Ovary (tissue), 10 donors: ENCODE results near the gene KIF23. TPM values are rescaled to one million over a fixed set of nuclear protein-coding genes. Genes with fewer than 3 reads are reported as not detected.

ENCODE experiments used
- DNase-seq, 5 donors: peaks; one replicate each; pipeline ENCODE4 v3.0.0-alpha.2; 2019 to 2020
- H3K27ac ChIP-seq, 2 donors: fragments of 200-600 bp; one replicate each; pipeline versions ENCODE4 v1.5.1 to v1.8.0; 2019 to 2022
- H3K27me3 ChIP-seq: fragments of 200-600 bp; one replicate; pipeline ENCODE4 v1.8.0; 2022
- H3K36me3 ChIP-seq: fragments of 200-600 bp; sonication (generic); one replicate; pipeline ENCODE4 v1.5.1; 2019
- H3K4me1 ChIP-seq: one replicate; pipeline ENCODE4 v1.8.1; 2013; ENCODE audit warnings: mild to moderate bottlenecking, moderate library complexity; ENCODE audit not compliant: insufficient read depth
- H3K4me3 ChIP-seq: fragments of 200-600 bp; sonication (generic); one replicate; pipeline ENCODE4 v1.5.1; 2017
- H3K9me3 ChIP-seq, 2 donors: fragments of 200-600 bp in 1 of 2; sonication (generic) in 1 of 2; one replicate each; pipeline versions ENCODE4 v1.5.1 to v1.8.1; 2013 to 2019; ENCODE audit warnings: mild to moderate bottlenecking in 1 of 2, moderate library complexity in 1 of 2
- EP300 ChIP-seq: sonication (generic); formaldehyde crosslinking; IDR thresholded peaks from one replicate; pipeline ENCODE4 v1.6.1; 2017; ENCODE audit warnings: antibody characterized with exemption
- POLR2A ChIP-seq: fragments of 450-650 bp; IDR thresholded peaks from one replicate; pipeline ENCODE4 v1.6.1; 2017; ENCODE audit warnings: antibody characterized with exemption, mild to moderate bottlenecking, moderate library complexity
- WGBS, 3 donors: extraction: QIAGEN DNeasy Blood & Tissue Kit in 1 of 3; methylation state at CpG; one replicate each; pipeline versions ENCODE4 v1.1.5 to v1.1.7; 2013 to 2017; 5-methylcytosine and 5-hydroxymethylcytosine counted together
- intact Hi-C, 4 donors: fragments of 100-400 bp; cut with DNase I; formaldehyde crosslinking; loops; one replicate each; pipeline versions ENCODE4 v1.11.0 to v1.15.1; 2022 to 2023
- long read RNA-seq, 3 donors: library from polyadenylated mRNA in 2 of 3; unstranded in 2 of 3; transcript quantifications; one replicate each; pipeline ENCODE4 v2.0.0 and lab custom pipeline, GENCODE V29; 2021 to 2026
- polyA plus RNA-seq, 2 donors: library from polyadenylated mRNA; stranded (reverse); fragments of 200-250 nt in 1 of 2; fragments of 350-450 nt in 1 of 2; fragmentation: Illumina TruSeq in 1 of 2; extraction: RNeasy Lipid Tissue Mini Kit (QIAGEN cat#74804) in 1 of 2; gene quantifications; one replicate each; pipeline ENCODE4 v1.2.3, GENCODE V29; 2013 to 2014
- total RNA-seq, 7 donors: library from RNA; depleted of rRNA in 2 of 7; stranded (reverse); fragments of >200 nt in 2 of 7; fragmentation: NEBNext Ultra II Directional in 3 of 7; extraction: Animal tissue kit (Norgen Biotek cat#: 25700) in 3 of 7; gene quantifications; one replicate each; pipeline versions ENCODE4 v1.1.0 to v1.2.4, GENCODE V29; 2016 to 2023
- TF ChIP-seq, protein P1 (sequence below), 3 donors: fragments of 450-650 bp in 2 of 3; fragments of 200-600 bp in 1 of 3; IDR thresholded peaks; one replicate each; pipeline versions ENCODE4 v1.5.1 to v1.8.0; 2016 to 2022; ENCODE audit warnings: antibody characterized with exemption in 3 of 3, mild to moderate bottlenecking in 1 of 3
- donor health status: DM: no; HTN: no; CAD: no; lungs with moderate emphysema.
- donor health status: DM: no; HTN: no; CAD: no.
- donor health status: Bipolar disorder and iron deficiency.
- donor health status: DM: yes; HTN: yes; CAD: no.
- donor health status: DM: no; HTN: no; CAD: no.
- donor health status: DM: yes; HTN: yes; CAD: no.

Gene KIF23
- total RNA-seq = 1 to 10 TPM in 3 of 7 donors, under 1 TPM in 4; 0.51 to 2.6 (median 0.96) TPM
- 1 to 10 TPM; 1.6 to 3.1 TPM for polyA plus RNA-seq
- long read RNA-seq, donor 1, partial matches to known transcripts = 10 of 10 reads
- long read RNA-seq, donor 1, other reads (novel, unspliced or antisense) = 0 of 10 reads
- long read RNA-seq, donor 2, partial matches to known transcripts = 9 of 15 reads
- long read RNA-seq, donor 2, other reads (novel, unspliced or antisense) = 0 of 15 reads
- long read RNA-seq, donor 3, partial matches to known transcripts = 0 of 3 reads
- long read RNA-seq, donor 3, other reads (novel, unspliced or antisense) = 2 of 3 reads

DNA sequence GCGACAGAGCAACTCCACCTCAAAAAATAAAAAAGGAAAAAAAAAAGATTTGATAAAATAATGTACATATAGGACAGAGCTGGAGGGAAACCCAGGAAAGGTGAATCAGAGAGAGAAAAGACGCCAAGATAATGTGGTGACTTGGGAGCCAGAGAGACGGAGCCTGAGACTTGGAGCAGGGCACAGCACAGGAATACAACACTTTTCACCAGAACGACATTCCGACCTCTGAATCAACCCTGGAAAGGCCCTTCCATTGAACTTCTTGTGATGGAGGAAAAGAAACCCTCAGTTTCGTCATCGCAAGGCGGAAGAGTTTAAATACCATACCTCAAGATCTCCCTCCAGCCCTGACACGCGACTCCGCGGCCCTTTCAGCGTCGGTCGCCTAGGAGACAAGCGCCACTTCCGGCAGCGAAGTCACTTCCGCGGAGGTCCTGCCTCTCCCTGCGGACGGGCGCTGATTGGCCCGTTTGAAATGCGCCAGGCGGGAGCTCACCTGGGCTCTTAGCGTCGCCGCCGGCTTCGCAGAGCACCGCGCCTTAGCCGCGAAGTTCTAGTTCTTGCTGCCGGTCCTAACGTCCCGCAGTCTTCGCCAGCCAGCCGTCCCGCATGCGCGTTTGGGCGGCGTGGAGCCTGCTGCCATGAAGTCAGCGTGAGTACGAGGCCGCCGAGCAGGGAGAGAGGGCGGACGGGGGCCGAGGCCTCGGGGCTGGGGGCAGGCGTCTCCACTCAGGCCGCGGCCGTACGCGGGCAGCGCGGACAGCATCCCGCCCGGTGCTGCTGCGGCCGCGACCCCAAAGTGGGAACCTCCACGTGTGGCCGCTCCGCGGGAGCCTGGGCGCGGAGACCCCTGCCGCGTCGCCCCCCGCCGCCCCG is at the start of gene KIF23:
Gene KIF23, plus strand, starts transcription at position 528 of the 879 bp plus-strand sequence. Its CDS starts 117 bp downstream, at position 645.
- intact Hi-C loops = no loop called here
- H3K4me1 ChIP-seq = peaks cover 2% of the 10 kb centered on the region

DNA sequence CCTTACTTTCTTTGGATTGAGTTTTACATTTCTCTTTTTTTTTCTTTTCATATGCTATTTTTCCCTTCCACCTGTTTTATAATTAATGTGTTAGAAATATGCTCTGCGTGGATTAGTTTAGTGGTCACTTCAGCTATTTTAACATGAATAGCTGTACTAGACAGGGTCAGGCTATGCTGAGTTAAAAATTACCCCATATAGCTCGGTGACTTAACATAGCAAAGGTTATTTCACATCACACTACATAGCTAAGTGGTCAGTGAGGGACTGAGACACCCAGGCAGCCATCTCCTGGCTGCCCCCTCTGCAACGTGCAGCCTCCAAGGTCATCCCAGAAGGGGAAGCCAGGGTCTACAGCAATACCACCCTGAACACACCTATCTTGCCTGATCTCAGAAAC is 46.9 kb upstream of the KIF23 start:
- H3K9me3 ChIP-seq = no peaks in the 10 kb centered on the region
- H3K4me3 ChIP-seq = no peak overlapping the region
- intact Hi-C loops = no loop called here
- DNase-seq = no peak
- H3K27me3 ChIP-seq = no peaks in the 10 kb centered on the region
- 58 to 68% (median 68%) methylated on average over 3 of the region's 3 CpGs for WGBS, 3 donors
- H3K27ac ChIP-seq = no peak overlapping the region
- no peaks in the 10 kb centered on the region for H3K36me3 ChIP-seq
- no peak for TF ChIP-seq EP300
- TF ChIP-seq POLR2A = no peak
- TF ChIP-seq, protein P1, sequence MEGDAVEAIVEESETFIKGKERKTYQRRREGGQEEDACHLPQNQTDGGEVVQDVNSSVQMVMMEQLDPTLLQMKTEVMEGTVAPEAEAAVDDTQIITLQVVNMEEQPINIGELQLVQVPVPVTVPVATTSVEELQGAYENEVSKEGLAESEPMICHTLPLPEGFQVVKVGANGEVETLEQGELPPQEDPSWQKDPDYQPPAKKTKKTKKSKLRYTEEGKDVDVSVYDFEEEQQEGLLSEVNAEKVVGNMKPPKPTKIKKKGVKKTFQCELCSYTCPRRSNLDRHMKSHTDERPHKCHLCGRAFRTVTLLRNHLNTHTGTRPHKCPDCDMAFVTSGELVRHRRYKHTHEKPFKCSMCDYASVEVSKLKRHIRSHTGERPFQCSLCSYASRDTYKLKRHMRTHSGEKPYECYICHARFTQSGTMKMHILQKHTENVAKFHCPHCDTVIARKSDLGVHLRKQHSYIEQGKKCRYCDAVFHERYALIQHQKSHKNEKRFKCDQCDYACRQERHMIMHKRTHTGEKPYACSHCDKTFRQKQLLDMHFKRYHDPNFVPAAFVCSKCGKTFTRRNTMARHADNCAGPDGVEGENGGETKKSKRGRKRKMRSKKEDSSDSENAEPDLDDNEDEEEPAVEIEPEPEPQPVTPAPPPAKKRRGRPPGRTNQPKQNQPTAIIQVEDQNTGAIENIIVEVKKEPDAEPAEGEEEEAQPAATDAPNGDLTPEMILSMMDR (IDR thresholded peaks at IDR 0.05) = no peak
- no peaks in the 10 kb centered on the region for H3K4me1 ChIP-seq

More for the DNA sequence above, at the start of gene KIF23:
- peak; percentile 83 to 92 (median 88) for DNase-seq
- Histone ChIP-seq H3K36me3 (no peaks in the 10 kb centered on the region), H3K27ac (no peak within 1 kb of the TSS), H3K9me3 (no peaks in the 10 kb centered on the region), H3K27me3 (no peaks in the 10 kb centered on the region), H3K4me3 (peak within 1 kb of the TSS; percentile 84)
- WGBS, 3 donors = 1 to 3% (median 2%) methylated on average over 45 to 78 of the region's 78 CpGs
- no peak for TF ChIP-seq POLR2A
- TF ChIP-seq, protein P1 (IDR thresholded peaks at IDR 0.05) = no peak
- TF ChIP-seq EP300 = no peak

DNA sequence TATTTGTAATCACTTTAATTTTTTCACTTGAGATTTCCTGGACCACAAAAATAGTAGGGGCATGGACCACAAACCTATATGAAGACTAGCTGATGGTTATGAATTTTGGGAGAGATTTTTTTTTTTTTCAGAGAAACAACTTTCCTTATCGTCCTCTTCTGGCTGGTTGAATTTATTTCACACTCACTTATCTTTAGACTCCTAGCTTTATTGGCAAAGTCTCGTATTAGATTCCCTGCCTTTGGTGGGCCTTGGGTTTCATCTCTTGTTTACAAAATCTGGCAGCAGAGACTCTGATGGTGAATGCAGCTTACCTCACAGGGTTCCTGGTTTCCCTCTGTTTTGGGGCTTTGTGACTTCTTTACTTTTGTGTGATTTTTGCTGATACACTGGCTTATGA is 44.5 kb upstream of the KIF23 start:
- Histone ChIP-seq H3K36me3 (no peaks in the 10 kb centered on the region), H3K27me3 (no peaks in the 10 kb centered on the region), H3K27ac (no peak overlapping the region), H3K4me3 (no peak overlapping the region), H3K9me3 (no peaks in the 10 kb centered on the region), H3K4me1 (no peaks in the 10 kb centered on the region)
- WGBS, 3 donors = 34 to 46% (median 44%) methylated on average over 2 of the region's 2 CpGs
- intact Hi-C loops = no loop called here
- TF ChIP-seq, protein P1 (IDR thresholded peaks at IDR 0.05) = no peak
- no peak for DNase-seq

DNA sequence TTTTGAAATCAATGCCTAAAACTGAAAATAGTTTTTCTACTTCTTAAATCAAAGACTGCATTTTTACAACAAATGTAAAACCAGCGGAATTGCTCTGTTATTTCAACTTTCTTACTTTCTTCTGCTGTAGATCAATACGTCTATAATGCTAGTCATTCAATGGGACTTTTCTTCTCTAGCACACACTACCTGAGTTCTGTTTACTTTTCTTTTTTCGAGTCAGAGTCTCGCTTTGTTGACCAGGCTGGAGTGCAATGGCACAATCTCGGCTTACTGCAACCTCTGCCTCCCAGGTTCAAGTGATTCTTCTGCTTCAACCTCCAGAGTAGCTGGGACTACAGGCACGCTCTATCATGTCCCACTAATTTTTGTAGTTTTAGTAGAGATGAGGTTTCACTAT is 40.7 kb upstream of the KIF23 start:
- Histone ChIP-seq H3K36me3 (no peaks in the 10 kb centered on the region), H3K4me3 (no peak overlapping the region), H3K27me3 (no peaks in the 10 kb centered on the region), H3K4me1 (no peaks in the 10 kb centered on the region), H3K27ac (no peak overlapping the region), H3K9me3 (no peaks in the 10 kb centered on the region)
- DNase-seq = no peak
- 93 to 97% (median 94%) methylated on average over 6 of the region's 6 CpGs for WGBS, 3 donors
- TF ChIP-seq, protein P1 (IDR thresholded peaks at IDR 0.05) = no peak
- no peak for TF ChIP-seq EP300
- no peak for TF ChIP-seq POLR2A
- intact Hi-C loops = no loop called here
